Frontal cortex (tissue), 4 donors: Measurements from ENCODE around the gene NBEAL1. TPM values are rescaled to one million over a fixed set of nuclear protein-coding genes. Genes with fewer than 3 reads are reported as not detected.
A peak's percentile ranks its signal among the peaks of the same experiment; 100 is the strongest.
"Not testable (repeated sequence)": the region's sequence is repeated elsewhere in the genome, so short reads cannot be mapped to it uniquely, and the experiment has no call there.

Source experiments
- DNase-seq, 2 donors: peaks; one replicate each; pipeline ENCODE4 v3.0.0; 2012; ENCODE audit warnings: low spot score in 2 of 2
- FAIRE-seq: peaks from 2 replicates; lab custom pipeline; 2012; peaks lifted over from hg19 to GRCh38; lab: Jason Lieb, UNC
- total RNA-seq: library from RNA; depleted of rRNA; stranded (reverse); fragments of >200 nt; gene quantifications from one replicate; pipeline ENCODE4 v1.2.3, GENCODE V29; 2014
- donor health status: control.
- donor health status: control.
- donor health status: control.

NBEAL1 gene
- total RNA-seq = 45.2 TPM

DNA sequence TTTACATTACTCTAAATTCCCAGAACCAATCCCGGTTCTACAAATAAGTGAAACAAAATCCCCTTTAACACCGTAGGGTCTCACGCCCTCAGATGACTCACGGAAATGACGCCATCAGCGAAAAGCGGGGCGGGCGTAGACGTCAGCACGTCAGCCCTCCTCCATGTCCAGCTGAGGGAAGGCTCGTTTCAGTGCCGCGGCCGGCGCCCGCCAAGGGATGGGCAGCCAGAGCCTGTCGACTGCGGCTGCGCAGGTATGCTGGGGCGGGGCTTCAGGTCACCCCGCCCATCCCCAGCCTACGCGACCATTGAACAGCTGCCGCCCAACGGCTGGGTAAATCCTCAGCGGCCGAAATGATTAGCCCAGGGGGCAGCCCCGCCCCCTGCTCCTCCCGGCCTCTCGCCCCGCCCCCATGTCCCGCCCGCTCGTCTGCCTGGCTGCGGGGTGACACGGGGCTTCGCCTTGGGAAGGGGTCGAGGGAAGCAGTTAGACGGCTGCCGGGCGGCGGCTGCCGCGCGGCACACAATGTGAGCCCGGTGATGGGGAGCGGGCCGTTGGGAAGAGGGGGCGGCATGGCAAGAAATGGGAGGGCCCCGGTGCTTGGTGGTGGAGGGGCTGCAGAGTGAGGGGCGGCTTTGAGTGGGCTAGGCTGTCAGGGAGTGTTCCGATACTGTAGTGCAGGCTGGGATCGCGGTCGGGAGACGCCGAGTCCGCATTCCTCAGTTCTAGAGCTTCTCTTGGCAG, at the start of gene NBEAL1:
Gene NBEAL1, plus strand, starts transcription at position 420 of the 744 bp plus-strand sequence. CDS start 1,510 bp downstream, outside the sequence.
- peak; percentile 81 to 88 for DNase-seq
- FAIRE-seq = peak; percentile 65

- DNase-seq (no peak), FAIRE-seq (no peak)
Observed at GRCh38 chr2:202965810-202966460, 48.7 kb upstream of the NBEAL1 start.

DNA sequence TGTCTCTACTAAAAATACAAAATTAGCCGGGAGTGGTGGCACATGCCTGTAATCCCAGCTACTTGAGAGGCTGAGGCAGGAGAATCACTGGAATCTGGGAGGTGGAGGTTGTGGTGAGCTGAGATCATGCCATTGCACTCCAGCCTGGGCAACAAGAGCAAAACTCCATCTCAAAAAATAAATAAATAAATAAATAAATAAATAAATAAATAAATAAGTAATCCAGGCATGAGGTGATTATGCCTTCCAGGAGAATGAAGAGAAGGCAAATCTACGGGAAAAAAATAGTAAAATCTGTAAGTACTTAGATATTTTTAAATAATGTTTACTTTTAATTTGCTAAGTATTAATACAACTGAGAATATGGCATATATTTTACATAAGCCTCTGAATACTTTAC, 45.3 kb upstream of the NBEAL1 start:
- not testable (repeated sequence) for DNase-seq, FAIRE-seq

DNA sequence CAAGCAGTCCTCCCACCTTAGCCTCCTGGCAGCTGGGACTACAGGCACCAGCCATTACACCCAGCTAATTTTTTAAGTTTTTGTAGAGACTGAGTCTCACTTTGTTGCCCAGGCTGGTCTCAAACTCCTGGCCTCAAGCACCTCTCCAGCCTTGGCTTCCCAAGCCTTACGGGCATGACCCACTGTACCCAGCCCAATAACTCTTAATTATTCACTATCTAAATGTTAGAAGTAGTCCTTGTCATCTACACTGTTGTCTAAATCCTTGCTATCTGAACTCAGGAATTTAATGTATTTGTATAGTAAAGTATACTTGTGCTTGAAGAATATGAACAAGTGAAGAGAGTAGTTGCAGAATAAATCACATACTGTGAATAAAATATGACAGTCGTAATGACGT, 37.9 kb upstream of the NBEAL1 start:
- DNase-seq (no peak), FAIRE-seq (no peak)

DNA sequence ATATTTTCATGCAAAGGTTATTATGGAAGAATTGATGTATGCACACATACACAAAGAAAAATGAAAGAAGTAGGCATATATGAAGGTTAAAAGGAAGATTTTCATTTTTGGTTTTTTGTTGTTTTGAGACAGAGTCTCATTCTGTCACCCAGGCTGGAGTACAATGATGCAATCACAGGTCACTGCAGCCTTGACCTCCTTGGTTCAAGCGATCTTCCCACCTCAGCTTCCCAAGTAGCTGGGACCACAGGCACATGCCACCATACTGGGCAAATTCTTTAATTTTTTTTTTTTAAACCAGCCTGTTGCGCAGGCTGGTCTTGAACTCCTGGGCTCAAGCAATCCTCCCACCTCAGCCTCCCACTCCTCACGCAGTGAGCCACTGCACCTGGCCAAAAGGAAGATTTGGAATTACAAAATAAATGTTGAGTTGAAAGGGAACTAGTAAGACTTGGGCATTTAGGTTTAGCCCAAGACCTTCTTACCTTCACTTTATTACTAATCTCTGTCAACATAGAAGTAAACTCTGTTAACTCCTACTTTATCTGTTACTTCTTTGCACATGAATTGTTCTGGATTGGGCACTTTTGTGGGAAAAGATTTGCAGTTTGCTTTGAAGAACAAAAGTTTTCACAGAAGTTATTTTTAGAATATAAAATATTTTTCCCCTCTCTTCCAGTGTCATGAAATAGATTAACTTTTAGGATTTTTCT, 31.7 kb upstream of the NBEAL1 start:
- DNase-seq (no peak), FAIRE-seq (no peak)

DNA sequence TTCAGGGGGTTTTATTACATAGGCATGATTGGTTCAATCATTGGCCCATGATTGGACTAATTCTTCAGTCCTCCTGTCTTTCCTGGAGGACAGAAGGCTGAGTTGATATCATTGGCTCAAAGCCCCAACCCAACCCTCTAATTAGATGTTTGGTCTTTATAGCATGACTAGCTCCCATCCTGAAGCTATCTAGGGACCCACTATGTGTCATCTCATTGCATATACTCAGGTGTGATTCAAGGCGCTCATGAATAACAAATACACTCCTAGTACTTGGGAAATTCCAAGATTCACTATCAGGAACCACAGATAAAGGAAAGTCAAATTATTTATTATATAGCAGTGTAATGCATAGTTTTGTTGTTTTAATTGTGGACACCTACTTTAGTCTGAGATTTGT, 24.9 kb upstream of the NBEAL1 start:
- FAIRE-seq (no peak), DNase-seq (no peak)

- DNase-seq = no peak
- no peak for FAIRE-seq
Observed at GRCh38 chr2:202990501-202990900, 24.2 kb upstream of the NBEAL1 start.

DNA sequence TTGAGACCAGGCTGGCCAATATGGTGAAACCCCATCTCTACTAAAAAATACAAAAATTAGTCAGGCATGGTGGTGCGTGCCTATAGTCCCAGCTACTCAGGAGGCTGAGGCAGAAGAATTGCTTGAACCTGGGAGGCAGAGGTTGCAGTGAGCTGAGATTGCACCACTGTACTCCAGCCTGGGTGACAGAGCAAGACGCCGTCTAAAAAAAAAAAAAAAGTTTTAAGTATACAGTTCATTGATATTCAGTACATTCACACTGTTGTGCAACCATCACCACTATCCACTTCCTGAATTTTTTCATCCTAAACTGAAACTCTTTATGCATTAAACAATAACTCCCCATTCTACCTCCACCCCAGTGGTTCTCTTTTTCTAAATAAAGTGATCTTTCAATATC, 17.6 kb upstream of the NBEAL1 start:
- FAIRE-seq, DNase-seq: not testable (repeated sequence)

DNA sequence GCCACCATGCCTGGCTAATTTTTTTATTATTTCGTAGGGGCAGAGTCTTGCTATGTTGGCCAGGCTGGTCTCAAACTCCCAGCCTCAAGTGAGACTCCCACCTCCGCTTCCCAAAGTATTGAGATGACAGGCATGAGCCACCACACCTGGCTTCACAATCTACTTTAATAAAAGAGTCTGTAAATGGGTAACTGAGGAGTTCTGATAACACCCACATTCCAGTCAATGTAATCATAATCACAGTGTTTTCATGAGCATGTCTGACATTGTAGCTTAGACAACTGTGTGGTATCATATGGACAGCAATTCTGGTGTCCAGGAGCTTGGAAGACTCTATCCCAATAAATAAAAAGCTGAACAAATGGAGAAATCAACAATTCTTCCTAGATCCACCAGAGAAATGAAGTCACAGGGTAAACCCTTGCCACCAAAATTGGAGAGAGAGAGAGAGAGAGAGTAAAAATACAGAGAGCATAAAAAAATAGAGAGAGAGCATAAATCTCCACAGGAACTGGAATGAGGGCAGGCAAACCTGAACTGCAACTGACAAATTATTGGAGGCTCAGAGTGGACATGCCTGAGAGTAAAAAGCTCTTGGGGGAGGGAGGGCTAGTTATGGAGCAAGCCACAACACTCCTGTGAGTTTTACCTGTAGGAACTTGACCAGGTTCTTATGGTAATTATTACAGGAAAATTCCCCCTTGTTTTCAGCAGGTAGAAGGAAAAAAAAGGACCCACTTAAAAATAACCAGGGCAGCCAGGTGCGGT, 12.4 kb upstream of the NBEAL1 start:
- FAIRE-seq (no peak), DNase-seq (no peak)

DNA sequence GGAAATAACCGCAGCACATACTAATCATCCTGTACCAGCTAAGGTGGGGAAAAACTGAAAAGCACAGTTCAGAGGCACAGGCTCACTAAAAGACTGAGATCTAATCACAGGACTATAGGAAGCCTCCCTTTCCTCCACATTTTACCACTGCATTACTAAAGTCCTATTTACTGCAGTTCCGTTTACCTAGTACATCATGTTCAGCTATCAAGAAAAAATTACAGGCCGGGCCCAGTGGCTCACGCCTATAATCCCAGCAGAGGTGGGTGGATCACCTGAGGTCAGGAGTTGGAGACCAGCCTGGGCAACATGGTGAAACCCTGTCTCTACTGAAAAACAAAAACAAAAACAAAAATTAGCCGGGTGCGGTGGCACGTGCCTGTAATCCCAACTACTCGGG, 11.0 kb upstream of the NBEAL1 start:
- FAIRE-seq = no peak
- DNase-seq = no peak

GRCh38 chr2:203016716-203017115, 2.0 kb downstream of the NBEAL1 start:
- no peak for DNase-seq
- no peak for FAIRE-seq

- DNase-seq = no peak
- no peak for FAIRE-seq
Observed at GRCh38 chr2:203018181-203018580, 3.5 kb downstream of the NBEAL1 start.

DNA sequence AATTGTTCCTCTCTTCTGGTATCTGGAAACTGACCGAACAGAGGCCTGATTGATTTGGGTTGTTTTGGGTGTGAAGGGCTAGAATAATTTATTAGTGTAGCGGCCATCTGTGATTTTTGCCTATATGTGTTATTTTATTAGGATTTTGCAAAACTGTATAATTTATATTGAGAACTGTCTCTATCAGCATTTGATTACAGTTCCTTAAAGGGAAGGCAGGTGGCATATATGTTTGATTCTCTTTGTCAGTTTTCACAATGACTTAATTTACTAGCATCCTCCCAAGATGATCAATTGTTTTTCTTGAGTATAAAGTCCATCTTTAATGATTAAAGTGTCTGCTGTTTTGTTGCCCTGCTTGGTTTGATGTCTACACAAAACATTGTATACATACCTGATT, 4.5 kb downstream of the NBEAL1 start:
- no peak for FAIRE-seq

DNA sequence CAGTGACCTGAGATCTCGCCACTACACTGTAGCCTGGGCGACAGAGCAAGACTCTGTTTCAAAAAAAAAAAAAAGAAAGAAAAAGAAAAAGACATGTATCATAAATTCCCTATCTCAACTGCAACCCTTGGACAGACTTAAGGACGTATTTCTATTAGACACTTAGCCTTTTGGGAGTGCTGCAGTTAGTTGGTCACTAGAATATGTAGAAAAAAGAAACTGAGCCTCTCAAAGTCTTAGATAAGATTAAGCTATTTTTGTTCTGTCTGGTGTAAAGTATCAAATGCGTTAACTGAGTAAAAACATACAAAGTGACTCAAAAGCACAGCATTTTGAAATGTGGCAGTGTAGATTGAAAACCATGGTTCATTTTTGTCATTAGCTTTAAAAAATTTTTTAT, 7.3 kb downstream of the NBEAL1 start:
- FAIRE-seq (no peak), DNase-seq (no peak)

More for the DNA sequence above, 4.5 kb downstream of the NBEAL1 start:
- no peak for DNase-seq

GRCh38 chr2:203022751-203023150, 8.1 kb downstream of the NBEAL1 start:
- FAIRE-seq = peak; percentile 30
- DNase-seq = no peak

DNA sequence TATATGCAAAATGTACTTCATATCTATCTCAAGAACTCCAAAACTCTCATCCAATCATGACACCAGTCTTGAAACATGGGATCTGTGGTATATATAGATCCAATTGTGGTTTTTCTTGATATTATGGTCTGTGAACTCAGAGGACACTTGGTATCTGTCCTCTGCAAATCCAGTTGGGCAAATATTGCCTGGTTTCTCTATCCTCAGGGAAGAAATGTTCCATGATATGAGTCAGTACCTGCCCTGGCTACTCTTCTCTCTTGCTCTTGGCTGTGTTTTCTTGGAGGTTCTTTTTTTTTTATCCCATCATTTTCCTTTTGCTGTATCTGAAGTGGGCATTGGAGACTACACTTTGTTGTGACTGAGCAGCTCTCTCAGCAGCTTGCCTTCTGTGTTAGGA, 10.9 kb downstream of the NBEAL1 start:
- no peak for FAIRE-seq
- no peak for DNase-seq

GRCh38 chr2:203030545-203030944, 15.9 kb downstream of the NBEAL1 start:
- FAIRE-seq = no peak

DNA sequence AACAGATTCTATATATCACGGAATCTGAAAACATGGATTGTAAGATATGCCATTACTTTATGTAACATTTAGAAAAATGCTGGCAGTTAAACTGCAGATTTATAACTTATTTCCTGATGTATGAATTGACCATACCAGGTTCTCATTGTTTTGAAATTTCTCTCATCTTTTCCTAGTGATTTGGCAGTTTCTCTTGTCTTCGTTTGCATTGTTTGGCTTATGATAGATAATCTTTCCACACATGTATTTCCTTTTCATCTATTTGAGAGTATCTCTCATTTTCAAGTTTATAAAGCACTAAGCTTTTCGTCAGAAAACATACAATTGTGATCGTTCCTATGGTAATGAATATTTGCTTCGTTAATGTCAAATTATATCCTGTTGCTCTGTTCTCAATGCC, 16.3 kb downstream of the NBEAL1 start:
- DNase-seq (no peak), FAIRE-seq (no peak)

More at GRCh38 chr2:203030545-203030944, 15.9 kb downstream of the NBEAL1 start:
- DNase-seq = no peak

GRCh38 chr2:203033395-203033794, 18.7 kb downstream of the NBEAL1 start:
- DNase-seq (no peak), FAIRE-seq (no peak)

GRCh38 chr2:203035879-203036470, 21.3 kb downstream of the NBEAL1 start:
- DNase-seq (no peak), FAIRE-seq (no peak)
